RWPE1 (cell line): ENCODE measurements around the gene DNAJC17.

Source experiments
- CTCF ChIA-PET: fragments of 350-600 bp; sonication (Branson Sonifier 250); formaldehyde crosslinking; extraction: SDS; loops from one replicate; lab custom pipeline; 2021; lab: Yijun Ruan, JAX
- POLR2A ChIA-PET: fragments of 400-600 bp; formaldehyde crosslinking; extraction: SDS; loops from one replicate; lab custom pipeline; 2020; ENCODE audit warnings: antibody characterized with exemption; ENCODE audit not compliant: low non-redundant PET; lab: Yijun Ruan, JAX
- DNase-seq: peaks from one replicate; pipeline ENCODE4 v3.0.0; 2012; ENCODE audit warnings: low spot score
- H3K27ac ChIP-seq: fragments of 450-650 bp; 2 replicates; pipeline ENCODE4 v1.5.1; 2017
- CTCF ChIP-seq: fragments of 450-650 bp; conservative IDR thresholded peaks from 2 replicates; pipeline ENCODE4 v1.5.1; 2017; ENCODE audit warnings: low read depth, mild to moderate bottlenecking

DNAJC17 gene

GRCh38 chr15:40807028-40807887, at the start of gene DNAJC17, which contains the start of gene ZFYVE19:
Gene DNAJC17, minus strand, starts transcription at chr15:40807473. Its CDS starts 27 bp downstream, at chr15:40807446.
Gene ZFYVE19, plus strand, starts transcription at chr15:40807089. Its CDS starts 501 bp downstream, at chr15:40807590.
- ChIA-PET CTCF (interaction anchor here (0.7 kb wide), 1 partner anchor 54 kb away, joined by 4 read pairs; no protein-coding TSS in a partner anchor), POLR2A (interaction anchor here (0.5 to 1.5 kb wide), 4 partner anchors 20 to 46 kb away, joined by 3 to 10 read pairs (median 4); partner anchors contain the start of gene SPINT1)
- peak within 1 kb of the TSS; percentile 89 for H3K27ac ChIP-seq
- peak; percentile 94 for DNase-seq
- no peak for TF ChIP-seq CTCF

GRCh38 chr15:40856746-40857145, 49.5 kb upstream of the DNAJC17 start:
- POLR2A ChIA-PET = interaction anchor here (1.6 kb wide), 1 partner anchor 10 kb away, joined by 6 read pairs; no protein-coding TSS in a partner anchor
- no peak for DNase-seq
- CTCF ChIA-PET = interaction anchor here (0.8 to 7.7 kb wide), 7 partner anchors 10 to 74 kb away, joined by 4 to 157 read pairs (median 19); partner anchors contain the start of genes RHOV and VPS18
- no peak for TF ChIP-seq CTCF
- peak overlapping the region; percentile 12 for H3K27ac ChIP-seq

- no peak overlapping the region for H3K27ac ChIP-seq
- no peak for DNase-seq
These were observed 48.5 kb upstream of the DNAJC17 start for GRCh38 chr15:40855706-40856234.

GRCh38 chr15:40854161-40854560, 46.9 kb upstream of the DNAJC17 start:
- POLR2A ChIA-PET = no interaction called here
- TF ChIP-seq CTCF = no peak
- no peak for DNase-seq
- CTCF ChIA-PET = interaction anchor here (1.6 kb wide), 1 partner anchor 38 kb away, joined by 6 read pairs; no protein-coding TSS in a partner anchor
- H3K27ac ChIP-seq = no peak overlapping the region

More at GRCh38 chr15:40855706-40856234, 48.5 kb upstream of the DNAJC17 start:
- ChIA-PET POLR2A (no interaction called here), CTCF (interaction anchor here (0.7 to 7.7 kb wide), 5 partner anchors 18 to 40 kb away, joined by 3 to 157 read pairs (median 5); partner anchors contain the start of gene VPS18)
- TF ChIP-seq CTCF = no peak

- no peak for TF ChIP-seq CTCF
- no peak for DNase-seq
- no peak overlapping the region for H3K27ac ChIP-seq
- CTCF ChIA-PET = interaction anchor here (1.6 kb wide), 1 partner anchor 39 kb away, joined by 6 read pairs; no protein-coding TSS in a partner anchor
- POLR2A ChIA-PET = no interaction called here
These were observed 46.1 kb upstream of the DNAJC17 start for GRCh38 chr15:40853241-40853890.
